ENCODE results near the gene AVL9. TPM values are rescaled to one million over a fixed set of nuclear protein-coding genes. Genes with fewer than 3 reads are reported as not detected.

AVL9 gene
- total and polyA plus RNA-seq, 9 of the 15 experiments (the other 6 are each of a cell fraction or from before 2014, with no cell fraction given): 6.4 to 66.2 (median 30.1) TPM

DNA sequence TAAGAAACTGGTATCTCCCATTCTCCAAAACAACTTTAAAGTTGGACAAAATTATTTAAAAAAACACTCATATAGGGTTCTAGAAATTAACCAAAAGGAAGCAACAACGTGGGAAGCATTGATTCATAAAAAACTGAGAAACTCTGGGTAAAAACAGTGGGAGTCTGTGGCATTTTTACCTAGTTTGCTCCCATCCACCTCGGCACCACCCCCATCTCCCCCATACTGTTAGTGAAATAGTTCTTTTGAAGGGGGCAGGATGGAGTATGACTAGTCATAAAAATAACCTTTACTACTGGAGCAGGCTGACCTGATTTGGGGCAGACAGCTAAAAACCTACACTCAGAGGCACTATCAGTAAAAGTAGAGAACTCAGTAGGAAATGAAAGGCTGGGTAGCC is 123.2 kb downstream of the AVL9 start (continued):
- TF ChIP-seq ZBTB7A (IDR thresholded peaks at IDR 0.05; ENCODE audit: borderline replicate concordance, control insufficient read depth, low read depth, low read length) (no peak), ZNF23 (CRISPR knock-in tag; IDR thresholded peaks at IDR 0.05) (no peak), HDAC2 (IDR thresholded peaks at IDR 0.05) (no peak), HDAC3 (IDR thresholded peaks at IDR 0.05; ENCODE audit: borderline replicate concordance, partially characterized antibody) (no peak), ZNF717 (CRISPR knock-in tag; IDR thresholded peaks at IDR 0.05) (no peak), DDX20 (tag; IDR thresholded peaks at IDR 0.05; ENCODE audit: low read depth) (no peak), SIN3A (IDR thresholded peaks at IDR 0.05; ENCODE audit: borderline replicate concordance in 2 of 2, control insufficient read depth in 1 of 2, low read depth in 2 of 2, low read length in 2 of 2) (no peak), BCOR (IDR thresholded peaks at IDR 0.05) (no peak), HLTF (IDR thresholded peaks at IDR 0.05) (no peak), CREB1 (IDR thresholded peaks at IDR 0.05) (no peak), CREB1 (CRISPR knock-in tag; IDR thresholded peaks at IDR 0.05) (no peak)
- TF ChIP-seq, protein P1, sequence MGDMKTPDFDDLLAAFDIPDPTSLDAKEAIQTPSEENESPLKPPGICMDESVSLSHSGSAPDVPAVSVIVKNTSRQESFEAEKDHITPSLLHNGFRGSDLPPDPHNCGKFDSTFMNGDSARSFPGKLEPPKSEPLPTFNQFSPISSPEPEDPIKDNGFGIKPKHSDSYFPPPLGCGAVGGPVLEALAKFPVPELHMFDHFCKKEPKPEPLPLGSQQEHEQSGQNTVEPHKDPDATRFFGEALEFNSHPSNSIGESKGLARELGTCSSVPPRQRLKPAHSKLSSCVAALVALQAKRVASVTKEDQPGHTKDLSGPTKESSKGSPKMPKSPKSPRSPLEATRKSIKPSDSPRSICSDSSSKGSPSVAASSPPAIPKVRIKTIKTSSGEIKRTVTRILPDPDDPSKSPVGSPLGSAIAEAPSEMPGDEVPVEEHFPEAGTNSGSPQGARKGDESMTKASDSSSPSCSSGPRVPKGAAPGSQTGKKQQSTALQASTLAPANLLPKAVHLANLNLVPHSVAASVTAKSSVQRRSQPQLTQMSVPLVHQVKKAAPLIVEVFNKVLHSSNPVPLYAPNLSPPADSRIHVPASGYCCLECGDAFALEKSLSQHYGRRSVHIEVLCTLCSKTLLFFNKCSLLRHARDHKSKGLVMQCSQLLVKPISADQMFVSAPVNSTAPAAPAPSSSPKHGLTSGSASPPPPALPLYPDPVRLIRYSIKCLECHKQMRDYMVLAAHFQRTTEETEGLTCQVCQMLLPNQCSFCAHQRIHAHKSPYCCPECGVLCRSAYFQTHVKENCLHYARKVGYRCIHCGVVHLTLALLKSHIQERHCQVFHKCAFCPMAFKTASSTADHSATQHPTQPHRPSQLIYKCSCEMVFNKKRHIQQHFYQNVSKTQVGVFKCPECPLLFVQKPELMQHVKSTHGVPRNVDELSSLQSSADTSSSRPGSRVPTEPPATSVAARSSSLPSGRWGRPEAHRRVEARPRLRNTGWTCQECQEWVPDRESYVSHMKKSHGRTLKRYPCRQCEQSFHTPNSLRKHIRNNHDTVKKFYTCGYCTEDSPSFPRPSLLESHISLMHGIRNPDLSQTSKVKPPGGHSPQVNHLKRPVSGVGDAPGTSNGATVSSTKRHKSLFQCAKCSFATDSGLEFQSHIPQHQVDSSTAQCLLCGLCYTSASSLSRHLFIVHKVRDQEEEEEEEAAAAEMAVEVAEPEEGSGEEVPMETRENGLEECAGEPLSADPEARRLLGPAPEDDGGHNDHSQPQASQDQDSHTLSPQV (IDR thresholded peaks at IDR 0.05): peak; percentile 62; the same call in 1 of the 2 replicates
- TF ChIP-seq, protein P2, sequence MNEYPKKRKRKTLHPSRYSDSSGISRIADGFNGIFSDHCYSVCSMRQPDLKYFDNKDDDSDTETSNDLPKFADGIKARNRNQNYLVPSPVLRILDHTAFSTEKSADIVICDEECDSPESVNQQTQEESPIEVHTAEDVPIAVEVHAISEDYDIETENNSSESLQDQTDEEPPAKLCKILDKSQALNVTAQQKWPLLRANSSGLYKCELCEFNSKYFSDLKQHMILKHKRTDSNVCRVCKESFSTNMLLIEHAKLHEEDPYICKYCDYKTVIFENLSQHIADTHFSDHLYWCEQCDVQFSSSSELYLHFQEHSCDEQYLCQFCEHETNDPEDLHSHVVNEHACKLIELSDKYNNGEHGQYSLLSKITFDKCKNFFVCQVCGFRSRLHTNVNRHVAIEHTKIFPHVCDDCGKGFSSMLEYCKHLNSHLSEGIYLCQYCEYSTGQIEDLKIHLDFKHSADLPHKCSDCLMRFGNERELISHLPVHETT (CRISPR knock-in tag; conservative IDR thresholded peaks at IDR 0.05 in 1 of 2, IDR thresholded peaks at IDR 0.05 in 1 of 2): no peak
- TF ChIP-seq, protein P3, sequence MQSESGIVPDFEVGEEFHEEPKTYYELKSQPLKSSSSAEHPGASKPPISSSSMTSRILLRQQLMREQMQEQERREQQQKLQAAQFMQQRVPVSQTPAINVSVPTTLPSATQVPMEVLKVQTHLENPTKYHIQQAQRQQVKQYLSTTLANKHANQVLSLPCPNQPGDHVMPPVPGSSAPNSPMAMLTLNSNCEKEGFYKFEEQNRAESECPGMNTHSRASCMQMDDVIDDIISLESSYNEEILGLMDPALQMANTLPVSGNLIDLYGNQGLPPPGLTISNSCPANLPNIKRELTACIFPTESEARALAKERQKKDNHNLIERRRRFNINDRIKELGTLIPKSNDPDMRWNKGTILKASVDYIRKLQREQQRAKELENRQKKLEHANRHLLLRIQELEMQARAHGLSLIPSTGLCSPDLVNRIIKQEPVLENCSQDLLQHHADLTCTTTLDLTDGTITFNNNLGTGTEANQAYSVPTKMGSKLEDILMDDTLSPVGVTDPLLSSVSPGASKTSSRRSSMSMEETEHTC (IDR thresholded peaks at IDR 0.05): no peak
- TF ChIP-seq, protein P4, sequence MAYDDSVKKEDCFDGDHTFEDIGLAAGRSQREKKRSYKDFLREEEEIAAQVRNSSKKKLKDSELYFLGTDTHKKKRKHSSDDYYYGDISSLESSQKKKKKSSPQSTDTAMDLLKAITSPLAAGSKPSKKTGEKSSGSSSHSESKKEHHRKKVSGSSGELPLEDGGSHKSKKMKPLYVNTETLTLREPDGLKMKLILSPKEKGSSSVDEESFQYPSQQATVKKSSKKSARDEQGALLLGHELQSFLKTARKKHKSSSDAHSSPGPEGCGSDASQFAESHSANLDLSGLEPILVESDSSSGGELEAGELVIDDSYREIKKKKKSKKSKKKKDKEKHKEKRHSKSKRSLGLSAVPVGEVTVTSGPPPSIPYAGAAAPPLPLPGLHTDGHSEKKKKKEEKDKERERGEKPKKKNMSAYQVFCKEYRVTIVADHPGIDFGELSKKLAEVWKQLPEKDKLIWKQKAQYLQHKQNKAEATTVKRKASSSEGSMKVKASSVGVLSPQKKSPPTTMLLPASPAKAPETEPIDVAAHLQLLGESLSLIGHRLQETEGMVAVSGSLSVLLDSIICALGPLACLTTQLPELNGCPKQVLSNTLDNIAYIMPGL (CRISPR knock-in tag; IDR thresholded peaks at IDR 0.05): no peak
- TF ChIP-seq, protein P5, sequence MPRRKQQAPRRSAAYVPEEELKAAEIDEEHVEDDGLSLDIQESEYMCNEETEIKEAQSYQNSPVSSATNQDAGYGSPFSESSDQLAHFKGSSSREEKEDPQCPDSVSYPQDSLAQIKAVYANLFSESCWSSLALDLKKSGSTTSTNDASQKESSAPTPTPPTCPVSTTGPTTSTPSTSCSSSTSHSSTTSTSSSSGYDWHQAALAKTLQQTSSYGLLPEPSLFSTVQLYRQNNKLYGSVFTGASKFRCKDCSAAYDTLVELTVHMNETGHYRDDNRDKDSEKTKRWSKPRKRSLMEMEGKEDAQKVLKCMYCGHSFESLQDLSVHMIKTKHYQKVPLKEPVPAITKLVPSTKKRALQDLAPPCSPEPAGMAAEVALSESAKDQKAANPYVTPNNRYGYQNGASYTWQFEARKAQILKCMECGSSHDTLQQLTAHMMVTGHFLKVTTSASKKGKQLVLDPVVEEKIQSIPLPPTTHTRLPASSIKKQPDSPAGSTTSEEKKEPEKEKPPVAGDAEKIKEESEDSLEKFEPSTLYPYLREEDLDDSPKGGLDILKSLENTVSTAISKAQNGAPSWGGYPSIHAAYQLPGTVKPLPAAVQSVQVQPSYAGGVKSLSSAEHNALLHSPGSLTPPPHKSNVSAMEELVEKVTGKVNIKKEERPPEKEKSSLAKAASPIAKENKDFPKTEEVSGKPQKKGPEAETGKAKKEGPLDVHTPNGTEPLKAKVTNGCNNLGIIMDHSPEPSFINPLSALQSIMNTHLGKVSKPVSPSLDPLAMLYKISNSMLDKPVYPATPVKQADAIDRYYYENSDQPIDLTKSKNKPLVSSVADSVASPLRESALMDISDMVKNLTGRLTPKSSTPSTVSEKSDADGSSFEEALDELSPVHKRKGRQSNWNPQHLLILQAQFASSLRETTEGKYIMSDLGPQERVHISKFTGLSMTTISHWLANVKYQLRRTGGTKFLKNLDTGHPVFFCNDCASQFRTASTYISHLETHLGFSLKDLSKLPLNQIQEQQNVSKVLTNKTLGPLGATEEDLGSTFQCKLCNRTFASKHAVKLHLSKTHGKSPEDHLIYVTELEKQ (CRISPR knock-in tag; IDR thresholded peaks at IDR 0.05): no peak

Measured in K562 (cell line).